Effector CD8-positive, alpha-beta T cell (primary cell): Measurements from ENCODE around the gene SGSM1.
"Not testable (repeated sequence)": the region's sequence is repeated elsewhere in the genome, so short reads cannot be mapped to it uniquely, and the experiment has no call there.

Experiments used
- DNase-seq: peaks from one replicate; lab custom pipeline; 2025; lab: John Stamatoyannopoulos, UW

SGSM1 gene

DNA sequence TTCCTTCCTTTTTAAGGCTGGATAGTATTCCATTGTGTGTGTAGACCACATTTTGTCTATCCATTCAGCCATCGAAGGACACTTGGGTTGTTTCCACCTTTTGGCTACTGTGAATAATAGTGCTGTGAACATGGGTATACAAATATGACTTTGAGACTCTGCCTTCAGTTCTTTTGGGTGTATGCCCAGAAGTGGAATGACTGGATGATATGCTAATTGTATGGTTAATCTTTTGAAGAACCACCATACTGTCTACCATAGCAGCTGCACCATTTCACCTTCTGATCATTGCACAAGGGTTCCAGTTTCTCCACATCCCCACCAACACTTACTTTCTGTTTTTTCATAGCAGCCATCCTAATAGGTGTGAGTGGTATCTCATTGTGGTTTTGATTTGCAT, 30.3 kb downstream of the SGSM1 start:
- no peak for DNase-seq

- not testable (repeated sequence) for DNase-seq
Observed at GRCh38 chr22:24837517-24837916, 31.5 kb downstream of the SGSM1 start.

GRCh38 chr22:24841261-24841660, 35.2 kb downstream of the SGSM1 start:
- no peak for DNase-seq

DNA sequence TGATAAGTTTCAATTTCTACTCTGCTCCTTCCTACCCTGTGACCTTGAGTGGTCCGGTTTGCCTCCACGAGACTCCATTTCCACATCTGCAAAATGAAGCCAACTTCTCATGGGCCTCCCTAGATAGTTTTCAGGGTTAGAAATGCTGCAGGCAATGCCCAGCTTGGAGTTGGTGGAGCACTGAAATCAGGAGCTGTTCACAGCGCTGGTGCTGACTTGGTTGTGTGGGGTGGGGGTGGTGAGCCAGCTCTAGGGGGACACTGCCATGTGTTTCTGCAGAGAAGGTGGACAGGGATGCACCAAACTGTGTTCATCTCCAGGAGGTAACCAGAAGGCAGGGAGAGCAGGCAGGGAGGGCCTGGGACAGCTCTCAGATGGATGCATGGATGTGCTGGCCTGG, 37.0 kb downstream of the SGSM1 start:
- DNase-seq, result no peak

- no peak for DNase-seq
Observed at GRCh38 chr22:24845041-24845898, 39.3 kb downstream of the SGSM1 start.

DNA sequence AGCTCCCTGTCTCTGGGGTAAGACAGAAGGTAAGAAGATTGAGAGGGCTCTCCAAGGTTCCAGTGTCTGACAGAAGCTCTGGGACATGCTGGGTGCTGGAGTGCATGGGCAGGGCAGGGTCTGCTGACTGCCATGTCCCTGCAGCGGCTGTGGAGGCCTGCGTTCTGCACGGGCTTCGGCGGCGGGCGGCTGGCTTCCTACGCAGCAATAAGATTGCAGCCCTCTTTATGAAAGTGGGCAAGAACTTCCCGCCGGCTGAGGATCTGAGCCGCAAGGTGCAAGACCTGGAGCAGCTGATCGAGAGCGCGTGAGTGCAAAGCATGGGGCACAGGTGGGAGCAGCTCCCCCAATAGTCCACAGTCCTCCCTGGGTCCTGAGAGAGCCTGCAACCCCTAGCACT, 41.5 kb downstream of the SGSM1 start:
- DNase-seq, result no peak

DNA sequence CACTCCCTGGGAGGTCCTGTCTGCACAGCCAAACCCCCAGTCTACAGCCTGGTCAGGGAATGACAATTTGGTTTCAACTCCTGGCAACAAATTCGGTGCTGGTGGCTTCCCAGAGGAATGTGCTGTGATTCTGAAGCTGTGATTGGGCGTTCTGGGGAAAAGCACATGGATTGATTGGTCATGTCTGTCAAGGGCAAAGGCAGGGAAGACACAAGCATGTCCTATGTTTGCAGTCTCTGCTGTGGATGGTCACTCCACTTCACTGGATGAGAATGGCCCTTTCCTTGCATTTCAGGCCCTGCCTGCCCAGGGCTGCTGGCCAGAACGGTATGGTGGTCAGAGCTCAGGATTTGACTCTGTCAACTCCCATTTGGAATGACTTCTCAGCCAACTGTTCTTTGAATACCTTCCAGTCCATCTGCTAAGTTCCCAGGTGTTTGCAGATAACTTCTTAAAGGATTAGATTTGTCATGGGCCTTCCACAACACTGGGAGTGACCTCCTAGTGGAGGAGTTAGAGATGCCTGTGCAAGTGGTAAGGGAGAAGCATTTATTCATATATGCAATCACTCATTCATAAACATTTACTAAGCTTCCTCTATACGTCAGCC, 42.7 kb downstream of the SGSM1 start:
- no peak for DNase-seq

GRCh38 chr22:24855794-24856193, 49.8 kb downstream of the SGSM1 start:
- DNase-seq, result no peak

- no peak for DNase-seq
Observed at GRCh38 chr22:24857576-24857975, 51.6 kb downstream of the SGSM1 start.

GRCh38 chr22:24859587-24859986, 53.6 kb downstream of the SGSM1 start:
- DNase-seq, result no peak

GRCh38 chr22:24865508-24865907, 59.5 kb downstream of the SGSM1 start:
- DNase-seq, result no peak

GRCh38 chr22:24867323-24868022, 61.5 kb downstream of the SGSM1 start:
- no peak for DNase-seq

DNA sequence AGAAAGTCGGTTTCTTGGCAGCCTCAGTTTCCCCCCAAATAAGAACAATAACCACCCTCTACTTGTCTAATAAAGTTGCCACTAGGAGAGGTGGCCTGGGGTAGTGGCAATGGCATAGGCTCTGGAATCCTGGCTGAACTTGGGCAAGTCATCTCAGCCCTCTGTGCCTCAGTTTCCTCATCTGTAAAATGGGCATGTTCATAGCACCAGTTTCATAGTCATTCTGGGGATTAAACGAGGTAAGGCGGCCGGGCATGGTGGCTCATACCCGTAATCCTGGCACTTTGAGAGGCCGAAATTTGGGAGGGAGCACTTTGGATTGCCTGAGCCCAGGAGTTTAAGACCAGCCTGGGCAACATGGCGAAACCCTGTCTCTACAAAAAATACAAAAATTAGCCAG, 63.0 kb downstream of the SGSM1 start:
- DNase-seq, result no peak

DNA sequence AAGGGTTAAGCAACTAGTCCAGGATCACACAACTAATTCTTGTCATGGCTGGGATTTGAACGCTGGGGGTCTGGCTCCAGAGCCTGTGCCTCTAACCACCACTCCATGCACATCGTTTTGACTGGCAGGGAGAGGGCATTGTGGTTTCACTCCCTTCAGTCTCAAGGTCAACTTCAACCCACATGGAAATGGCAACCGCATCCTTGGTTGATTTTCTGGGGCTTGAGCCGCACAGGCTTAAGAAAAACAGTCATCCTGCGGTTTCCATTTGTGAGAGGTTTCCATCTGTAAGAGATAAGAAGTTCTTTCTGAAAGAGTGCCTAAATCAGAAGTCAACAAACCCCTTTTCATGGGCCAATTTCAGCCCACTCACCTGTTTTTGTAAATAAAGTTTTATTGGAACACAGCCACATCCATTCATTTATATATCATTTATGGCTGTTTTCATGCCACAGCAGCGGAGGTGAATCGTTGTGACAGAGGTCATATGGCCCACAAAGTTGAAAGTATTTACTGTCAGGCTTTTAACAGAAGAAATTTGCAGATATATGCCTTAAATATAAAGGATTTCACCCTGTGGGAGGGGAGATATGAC, 65.7 kb downstream of the SGSM1 start:
- no peak for DNase-seq

GRCh38 chr22:24873226-24873625, 67.2 kb downstream of the SGSM1 start:
- no peak for DNase-seq

DNA sequence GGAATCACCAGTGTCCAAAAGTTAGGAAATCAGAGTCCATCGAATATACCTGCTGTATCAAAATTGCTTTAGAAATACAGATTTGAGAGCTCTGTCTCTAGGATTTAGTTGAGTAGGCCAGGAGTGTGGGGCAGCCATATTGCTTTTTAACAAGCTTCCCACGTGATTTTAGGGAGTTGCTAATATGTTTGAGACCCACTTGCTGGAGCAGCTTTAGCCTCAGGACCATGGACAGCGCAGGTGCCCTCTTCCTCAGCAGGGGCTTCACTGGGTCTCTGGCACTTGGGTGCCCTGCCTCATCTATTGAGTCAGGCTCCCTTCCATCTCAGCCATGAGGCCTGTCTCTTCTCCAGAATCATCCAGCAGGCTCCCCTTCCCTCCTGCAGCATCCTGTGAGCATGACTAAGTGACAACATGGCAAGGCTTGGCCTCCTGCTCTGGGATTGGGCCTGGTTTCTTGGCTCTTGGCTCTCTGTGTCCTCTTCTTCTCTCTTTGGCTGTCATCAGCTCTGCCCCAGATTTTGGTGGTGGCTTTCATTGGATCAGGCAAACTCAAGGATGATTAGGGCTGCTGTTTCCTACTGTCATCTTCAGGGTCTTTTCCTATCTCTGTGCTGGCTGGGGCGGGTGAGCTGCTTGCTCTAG, 70.0 kb downstream of the SGSM1 start:
- no peak for DNase-seq

- no peak for DNase-seq
Observed at GRCh38 chr22:24876700-24877099, 70.7 kb downstream of the SGSM1 start.

DNA sequence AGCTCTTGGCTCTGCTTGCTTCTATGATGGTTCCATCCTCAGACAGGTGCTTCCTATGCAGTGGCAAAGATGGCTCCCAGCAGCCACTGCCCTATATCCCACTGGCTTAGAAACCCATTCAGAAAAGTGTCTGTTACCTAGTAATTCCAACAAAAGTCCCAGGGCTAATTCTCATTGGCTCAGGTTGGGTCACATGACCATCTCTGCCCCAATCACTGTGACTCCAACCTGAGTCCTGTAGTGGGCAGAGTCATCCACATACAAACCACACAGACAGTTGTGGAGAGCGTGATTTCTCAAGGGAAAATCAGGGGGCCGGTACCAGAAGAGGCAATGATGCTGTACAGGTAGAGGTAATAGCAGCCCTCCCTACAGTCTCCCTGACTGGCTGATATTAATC, 73.0 kb downstream of the SGSM1 start:
- no peak for DNase-seq

DNA sequence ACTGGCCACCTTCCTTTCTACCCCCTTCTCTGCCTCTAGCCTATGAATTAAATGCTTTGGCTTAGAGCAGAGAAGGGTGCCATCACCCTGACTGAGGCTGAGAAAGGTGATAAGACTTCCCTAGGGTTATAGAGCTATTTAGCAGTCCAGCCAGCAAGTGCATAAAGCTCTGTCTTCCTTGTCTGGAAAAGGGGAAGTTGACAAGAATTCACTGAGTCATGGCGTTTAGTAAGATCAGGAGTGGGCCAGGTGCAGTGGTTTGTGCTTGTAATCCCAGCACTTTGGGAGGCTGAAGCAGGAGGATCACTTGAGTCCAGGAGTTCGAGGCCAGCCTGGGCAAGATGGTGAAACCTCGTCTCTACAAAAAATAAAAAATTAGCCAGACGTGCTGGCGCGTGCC, 77.4 kb downstream of the SGSM1 start:
- DNase-seq, result no peak

DNA sequence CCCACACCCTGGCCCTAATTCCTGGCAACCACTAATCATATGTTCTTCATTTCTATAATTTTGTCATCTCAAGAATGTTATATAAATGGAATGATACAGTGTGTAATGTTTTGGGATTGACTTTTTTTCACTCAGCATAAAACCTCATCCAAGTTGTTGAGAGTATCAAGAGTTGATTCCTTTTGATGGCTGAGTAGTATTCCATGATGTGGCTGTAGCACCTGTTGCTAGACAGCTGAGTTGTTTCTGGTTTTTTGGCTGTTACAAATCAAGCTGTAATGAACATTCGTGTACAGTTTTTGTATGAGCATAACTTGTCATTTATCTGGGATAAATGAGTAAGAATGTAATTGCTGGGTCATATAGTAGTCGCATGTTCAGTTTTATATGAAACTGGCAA, 81.2 kb downstream of the SGSM1 start:
- DNase-seq, result no peak

DNA sequence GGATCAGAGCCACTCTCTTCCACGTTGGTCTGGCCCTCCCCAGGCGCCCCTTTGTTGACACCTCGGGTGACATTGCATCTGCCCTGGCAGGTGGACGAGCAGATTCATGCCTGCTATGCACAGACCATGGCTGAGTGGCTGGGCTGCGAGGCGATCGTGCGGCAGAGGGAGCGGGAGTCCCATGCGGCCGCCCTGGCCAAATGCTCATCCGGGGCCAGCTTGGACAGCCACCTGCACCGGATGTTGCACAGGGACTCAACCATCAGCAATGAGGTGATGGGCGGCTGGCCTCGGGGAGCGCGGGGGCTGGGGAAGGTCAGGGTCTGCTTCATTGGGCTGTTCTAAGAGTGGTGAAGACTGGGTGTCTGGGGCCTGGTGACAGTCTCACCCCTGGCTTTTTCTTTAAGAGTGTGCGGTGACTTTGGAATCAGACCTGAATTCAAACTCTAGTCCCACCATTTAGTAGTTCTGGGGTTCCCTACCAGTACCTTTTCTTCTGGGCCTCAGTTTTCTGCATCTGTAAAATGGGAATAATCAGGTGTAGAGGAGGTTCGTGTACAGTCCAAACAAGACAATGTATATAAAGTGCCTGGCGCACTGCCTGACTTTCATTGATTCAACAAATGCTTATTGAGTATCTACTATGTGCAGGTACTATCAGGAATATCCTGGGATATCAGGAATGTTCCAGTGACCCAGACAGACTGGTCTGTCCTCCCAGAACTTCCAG, 87.5 kb downstream of the SGSM1 start:
- no peak for DNase-seq
